Heart right ventricle (tissue), 16 donors: ENCODE data around the gene NTSR1. TPM values are rescaled to one million over a fixed set of nuclear protein-coding genes. Genes with fewer than 3 reads are reported as not detected.

ENCODE experiments used
- ATAC-seq, 8 donors: fragments of 200-7000 bp; cut with Tn5 transposase; one replicate each; pipeline ENCODE4 v1.9.1; 2020; ENCODE audit warnings: mild to moderate bottlenecking in 8 of 8, moderate library complexity in 8 of 8, moderate number of reproducible peaks in 1 of 8
- DNase-seq, 2 donors: peaks; one replicate each; pipeline ENCODE4 v3.0.0-alpha.2; 2020
- H3K27ac ChIP-seq, 10 donors: fragments of 200-600 bp; sonication (generic) in 2 of 10; one replicate each; pipeline versions ENCODE4 v1.5.0 to v1.8.0; 2020 to 2022; ENCODE audit warnings: mild to moderate bottlenecking in 3 of 10
- H3K27me3 ChIP-seq, 7 donors: fragments of 200-600 bp; one replicate each; pipeline ENCODE4 v1.8.0; 2021 to 2022; ENCODE audit warnings: mild to moderate bottlenecking in 2 of 7
- H3K36me3 ChIP-seq, 9 donors: fragments of 200-600 bp; sonication (generic) in 1 of 9; one replicate each; pipeline versions ENCODE4 v1.5.0 to v1.8.0; 2020 to 2022; ENCODE audit warnings: mild to moderate bottlenecking in 2 of 9
- H3K4me1 ChIP-seq, 9 donors: fragments of 200-600 bp; sonication (generic) in 1 of 9; one replicate each; pipeline versions ENCODE4 v1.5.0 to v1.8.0; 2020 to 2022; ENCODE audit warnings: mild to moderate bottlenecking in 4 of 9
- H3K4me3 ChIP-seq, 10 donors: fragments of 200-600 bp; sonication (generic) in 2 of 10; one replicate each; pipeline versions ENCODE4 v1.5.0 to v1.8.0; 2020 to 2022; ENCODE audit warnings: mild to moderate bottlenecking in 7 of 10, moderate library complexity in 2 of 10
- H3K9me3 ChIP-seq, 11 donors: fragments of 200-600 bp in 10 of 11; sonication (generic) in 2 of 11; one replicate each; pipeline versions ENCODE4 v1.5.0 to v1.8.0; 2013 to 2022; ENCODE audit warnings: mild to moderate bottlenecking in 2 of 11, control low read depth in 1 of 11, moderate library complexity in 1 of 11
- WGBS, 2 donors: extraction: QIAGEN DNeasy Blood & Tissue Kit; methylation state at CpG; one replicate each; pipeline ENCODE4 v1.1.7; 2013; ENCODE audit warnings: inconsistent platforms in 1 of 2; 5-methylcytosine and 5-hydroxymethylcytosine counted together
- intact Hi-C, 10 donors: fragments of 100-400 bp; cut with DNase I; formaldehyde crosslinking; loops; one replicate each; pipeline versions ENCODE4 v1.11.1 to v1.14.2; 2022
- polyA plus RNA-seq, 2 donors: library from polyadenylated mRNA; stranded (reverse); fragments of 200-250 nt; gene quantifications; one replicate each; pipeline ENCODE4 v1.2.3, GENCODE V29; 2013
- total RNA-seq, 10 donors: library from RNA; stranded (reverse); fragmentation: NEBNext Ultra II Directional in 3 of 10; extraction: Animal tissue kit (Norgen Biotek cat#: 25700) in 3 of 10; gene quantifications; one replicate each; pipeline versions ENCODE4 v1.2.1 to v1.2.4, GENCODE V29; 2021 to 2023
- TF ChIP-seq, protein P1 (sequence below), 9 donors: fragments of 200-600 bp; sonication (generic) in 2 of 9; IDR thresholded peaks; one replicate each; pipeline versions ENCODE4 v1.5.0 to v1.8.0; 2021 to 2022; ENCODE audit warnings: antibody characterized with exemption in 9 of 9, mild to moderate bottlenecking in 5 of 9, moderate library complexity in 1 of 9
- donor health status: Arrhythmogenic right ventricular cardiomyopathy.
- donor health status: ischemic (EF 13 %, LVEDD 7.1; RV severe dilation, severe dysfunction).
- donor health status: healthy with polysubstance abuse.
- donor health status: DM: no; HTN: yes; CAD: no.
- donor health status: DM: no; HTN: no; CAD: no.
- donor health status: ischemic (EF 25% LVEDD 6.9; RV normal size, moderate dysfunction).
- donor health status: ischemic (EF 25% LVEDD 5.7; RV mildly dilated, moderate dysfunction).
- donor health status: healthy.
- donor health status: DM: yes; HTN: yes; CAD: no.
- donor health status: Ischemic cardiomyopathy.
- donor health status: ischemic (EF 35%, LVEDD 5.7; RV mildly dilated, moderate dysfunction).
- donor health status: nonischemic (EF 11% LVEDD 7.7; RV severe dilation, severe dysfunction).
- donor health status: DM: yes; HTN: yes; CAD: no.
- donor health status: PGD.
- donor health status: ischemic (EF 29% LVEDD 5.4; RV normal size, mild dysfunction).
- donor health status: nonischemic (EF 23%, LVEDD 6.1; RV moderate dilation, normal function).

NTSR1 gene
- total and polyA plus RNA-seq, 12 donors: 0.08 TPM; not detected in 10

DNA sequence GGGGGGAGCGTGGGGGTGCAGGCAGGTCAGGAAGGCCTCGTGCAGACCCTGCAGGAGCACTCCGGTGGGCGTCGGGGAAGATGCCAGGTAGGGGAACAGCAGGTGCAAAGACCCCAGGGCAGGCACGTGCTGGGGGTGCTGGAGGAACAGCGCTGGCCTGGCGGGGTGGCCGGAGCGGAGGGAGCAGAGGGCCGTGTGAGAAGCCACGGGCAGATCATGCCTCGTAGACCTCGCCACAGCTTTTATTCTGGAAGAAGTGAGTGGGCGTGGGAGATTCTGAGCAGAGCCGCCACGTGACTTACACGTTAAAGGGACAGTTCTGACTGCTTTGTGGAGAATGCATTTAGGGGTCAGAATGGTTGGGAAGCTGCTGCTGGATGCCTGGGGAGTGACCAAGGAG is 9.3 kb downstream of the NTSR1 start:
- Histone ChIP-seq H3K36me3 (no peaks in the 10 kb centered on the region), H3K9me3 (peaks cover 0 to 24% (median 16%) of the 10 kb centered on the region in 11 donors), H3K27ac (no peak overlapping the region), H3K4me3 (no peak overlapping the region), H3K27me3 (peaks cover 0 to 43% (median 23%) of the 10 kb centered on the region in 7 donors), H3K4me1 (peaks cover 0 to 7% (median 0%) of the 10 kb centered on the region in 9 donors)
- 59 to 60% methylated on average over 18 of the region's 18 CpGs for WGBS, 2 donors
- TF ChIP-seq, protein P1, sequence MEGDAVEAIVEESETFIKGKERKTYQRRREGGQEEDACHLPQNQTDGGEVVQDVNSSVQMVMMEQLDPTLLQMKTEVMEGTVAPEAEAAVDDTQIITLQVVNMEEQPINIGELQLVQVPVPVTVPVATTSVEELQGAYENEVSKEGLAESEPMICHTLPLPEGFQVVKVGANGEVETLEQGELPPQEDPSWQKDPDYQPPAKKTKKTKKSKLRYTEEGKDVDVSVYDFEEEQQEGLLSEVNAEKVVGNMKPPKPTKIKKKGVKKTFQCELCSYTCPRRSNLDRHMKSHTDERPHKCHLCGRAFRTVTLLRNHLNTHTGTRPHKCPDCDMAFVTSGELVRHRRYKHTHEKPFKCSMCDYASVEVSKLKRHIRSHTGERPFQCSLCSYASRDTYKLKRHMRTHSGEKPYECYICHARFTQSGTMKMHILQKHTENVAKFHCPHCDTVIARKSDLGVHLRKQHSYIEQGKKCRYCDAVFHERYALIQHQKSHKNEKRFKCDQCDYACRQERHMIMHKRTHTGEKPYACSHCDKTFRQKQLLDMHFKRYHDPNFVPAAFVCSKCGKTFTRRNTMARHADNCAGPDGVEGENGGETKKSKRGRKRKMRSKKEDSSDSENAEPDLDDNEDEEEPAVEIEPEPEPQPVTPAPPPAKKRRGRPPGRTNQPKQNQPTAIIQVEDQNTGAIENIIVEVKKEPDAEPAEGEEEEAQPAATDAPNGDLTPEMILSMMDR (IDR thresholded peaks at IDR 0.05): no peak
- intact Hi-C loops: no loop called here
- ATAC-seq (no peak), DNase-seq (peak in 1 of 2 donors; percentile 5)

DNA sequence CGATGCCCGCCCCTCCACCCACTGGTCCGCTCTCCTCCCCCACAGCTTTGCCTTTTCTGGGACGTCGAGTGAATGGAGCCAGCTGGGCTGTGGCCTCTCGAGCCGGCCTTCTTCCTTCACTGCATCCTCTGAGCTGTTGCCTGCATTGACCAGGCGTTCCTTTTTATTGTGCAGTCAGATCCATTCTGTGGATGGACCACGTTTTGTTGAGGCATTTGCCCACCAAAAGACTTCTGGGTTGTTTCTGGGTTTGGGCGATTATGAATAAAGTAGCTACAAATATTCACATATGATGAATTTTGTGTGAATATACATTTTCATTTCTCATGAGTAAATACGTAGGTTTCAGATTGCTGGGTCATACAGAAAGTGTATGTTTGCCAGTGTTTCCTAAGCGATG is 9.9 kb downstream of the NTSR1 start:
- WGBS, 2 donors: 58 to 59% methylated on average over 12 of the region's 12 CpGs
- Histone ChIP-seq H3K9me3 (peaks cover 0 to 24% (median 16%) of the 10 kb centered on the region in 11 donors), H3K4me1 (peaks cover 0 to 3% (median 0%) of the 10 kb centered on the region in 9 donors), H3K27ac (no peak overlapping the region), H3K36me3 (no peaks in the 10 kb centered on the region), H3K27me3 (peaks cover 0 to 49% (median 27%) of the 10 kb centered on the region in 7 donors), H3K4me3 (no peak overlapping the region)
- no peak for ATAC-seq
- intact Hi-C loops: no loop called here
- DNase-seq: peak in 1 of 2 donors; percentile 1
- TF ChIP-seq, protein P1 (IDR thresholded peaks at IDR 0.05): no peak

DNA sequence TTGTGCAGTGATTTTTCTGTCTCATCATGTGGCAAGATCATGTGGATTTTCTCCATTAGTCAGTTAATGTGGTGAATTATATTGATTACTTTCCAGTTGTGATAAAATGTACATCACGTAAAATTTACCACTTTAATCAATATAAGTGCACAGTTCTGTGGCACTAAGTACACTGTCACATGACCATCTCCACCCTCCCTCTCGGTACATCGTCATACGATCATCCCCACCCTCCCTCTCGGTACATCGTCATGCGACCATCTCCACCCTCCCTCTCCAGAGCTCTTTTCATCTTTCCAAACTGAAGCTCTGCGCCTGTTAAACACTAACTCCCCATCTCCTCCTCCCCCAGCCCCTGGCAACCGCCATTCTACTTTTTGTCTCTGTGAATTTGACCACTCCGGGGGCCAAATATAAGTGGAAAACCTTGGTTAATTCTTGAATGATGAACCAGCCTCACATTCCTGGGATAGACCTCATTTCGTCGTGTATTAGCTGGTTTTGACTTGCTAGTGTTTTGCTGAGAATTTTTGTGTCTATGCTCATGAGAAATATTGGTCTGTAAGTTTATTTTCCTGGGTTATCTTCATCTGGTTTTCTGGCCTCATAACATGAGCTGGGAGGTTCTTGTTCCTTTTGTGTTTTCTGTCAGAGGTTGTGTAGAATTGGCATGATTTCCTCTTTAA is 10.8 kb downstream of the NTSR1 start:
- TF ChIP-seq, protein P1 (IDR thresholded peaks at IDR 0.05): no peak
- ATAC-seq: no peak
- Histone ChIP-seq H3K4me1 (no peaks in the 10 kb centered on the region), H3K36me3 (no peaks in the 10 kb centered on the region), H3K4me3 (no peak overlapping the region), H3K27me3 (peaks cover 0 to 54% (median 35%) of the 10 kb centered on the region in 7 donors), H3K9me3 (peaks cover 0 to 24% (median 16%) of the 10 kb centered on the region in 11 donors), H3K27ac (no peak overlapping the region)
- 82 to 88% methylated on average over 12 of the region's 12 CpGs for WGBS, 2 donors
- intact Hi-C loops: no loop called here
- DNase-seq: no peak

DNA sequence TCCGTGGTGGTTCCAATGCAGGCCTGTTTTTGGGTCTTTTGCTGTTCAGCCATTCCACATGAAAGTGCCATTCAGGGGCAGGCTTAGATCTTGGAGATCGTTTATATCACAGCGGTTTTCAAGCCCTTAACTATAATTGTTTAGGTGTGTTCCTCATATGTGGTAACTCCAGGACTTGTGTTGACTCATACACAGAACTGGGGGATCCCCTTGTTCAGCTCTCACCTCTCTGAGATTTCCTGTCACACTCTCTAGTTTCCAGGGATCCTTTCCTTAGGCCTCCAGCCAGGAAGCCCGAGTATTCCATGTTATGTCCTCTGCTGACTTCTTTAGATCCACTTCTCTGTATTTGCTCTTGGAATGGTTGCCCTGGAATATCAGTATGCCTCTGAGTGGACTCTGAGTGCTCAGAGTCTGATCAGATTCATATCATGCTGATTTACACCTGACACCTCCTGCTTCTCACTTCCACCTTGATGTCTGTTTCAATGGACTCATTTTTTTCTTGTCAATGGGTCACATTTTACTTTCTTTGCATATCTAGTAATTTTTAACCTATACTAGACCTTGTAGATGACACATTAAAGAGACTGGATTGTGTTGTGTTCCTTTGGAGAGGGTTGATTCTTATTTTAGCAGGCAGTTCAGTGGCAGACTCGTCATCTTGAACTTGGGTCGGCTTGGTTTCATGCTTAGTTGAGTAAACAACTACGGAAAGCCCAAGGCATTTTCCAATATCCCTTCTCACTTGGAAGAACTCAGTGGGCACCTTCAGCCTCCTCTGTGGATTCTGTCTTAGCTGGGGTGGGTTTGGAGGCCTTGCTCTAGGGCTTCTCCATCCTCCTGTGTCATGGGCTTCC is 13.1 kb downstream of the NTSR1 start:
- TF ChIP-seq, protein P1 (IDR thresholded peaks at IDR 0.05): no peak
- ATAC-seq (no peak), DNase-seq (no peak)
- Histone ChIP-seq H3K27me3 (peaks cover 0 to 74% (median 57%) of the 10 kb centered on the region in 7 donors), H3K4me1 (no peaks in the 10 kb centered on the region), H3K4me3 (no peak overlapping the region), H3K36me3 (no peaks in the 10 kb centered on the region), H3K9me3 (peaks cover 0 to 24% (median 16%) of the 10 kb centered on the region in 11 donors), H3K27ac (no peak overlapping the region)
- intact Hi-C loops: no loop called here
- WGBS, 2 donors: 77 to 89% methylated on average over 7 of the region's 7 CpGs
